UCSD-AML1 (cell line): ENCODE results near the gene LPIN2.

ENCODE experiments used
- DNase-seq: peaks from one replicate; lab custom pipeline; 2025; ENCODE audit not compliant: unreplicated experiment; lab: John Stamatoyannopoulos, UW

Gene LPIN2

DNA sequence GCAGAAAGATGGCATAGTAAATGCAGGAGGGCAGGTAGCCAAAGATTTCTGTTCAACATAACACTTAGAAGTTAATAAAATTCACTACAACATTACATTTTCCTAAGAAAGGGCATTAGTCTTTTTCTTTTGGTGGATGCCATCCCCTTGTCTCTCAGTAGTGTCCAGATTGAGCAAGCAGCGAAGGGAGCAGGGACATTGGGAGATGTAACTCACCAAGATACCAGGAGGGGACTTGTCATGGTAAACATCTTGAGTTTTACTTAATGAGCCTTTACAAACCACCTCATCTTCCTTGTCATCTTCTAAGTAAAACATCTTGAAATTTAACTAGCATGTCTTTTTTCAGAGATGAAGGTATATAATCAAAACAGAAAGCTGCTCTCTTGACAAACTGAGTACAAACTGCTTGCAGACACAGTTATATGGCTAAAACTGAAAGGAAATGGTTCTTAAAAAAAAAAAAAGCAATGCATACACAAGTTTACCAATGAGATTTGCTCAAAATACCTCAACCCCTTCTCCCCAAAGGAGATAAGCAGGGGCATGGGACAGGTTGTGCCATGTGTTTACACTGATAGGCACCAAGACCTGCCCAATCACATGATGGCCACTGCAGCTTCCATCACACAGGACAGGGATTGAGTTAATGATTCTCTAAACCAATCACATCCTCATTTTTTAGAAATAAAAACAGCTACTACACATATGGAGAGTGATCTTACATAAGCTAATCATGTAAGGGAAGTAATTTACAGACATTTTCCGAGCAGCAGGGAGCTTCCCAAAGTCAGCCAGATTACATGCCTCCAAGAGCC, 30.3 kb downstream of the LPIN2 start:
- DNase-seq: no peak

DNA sequence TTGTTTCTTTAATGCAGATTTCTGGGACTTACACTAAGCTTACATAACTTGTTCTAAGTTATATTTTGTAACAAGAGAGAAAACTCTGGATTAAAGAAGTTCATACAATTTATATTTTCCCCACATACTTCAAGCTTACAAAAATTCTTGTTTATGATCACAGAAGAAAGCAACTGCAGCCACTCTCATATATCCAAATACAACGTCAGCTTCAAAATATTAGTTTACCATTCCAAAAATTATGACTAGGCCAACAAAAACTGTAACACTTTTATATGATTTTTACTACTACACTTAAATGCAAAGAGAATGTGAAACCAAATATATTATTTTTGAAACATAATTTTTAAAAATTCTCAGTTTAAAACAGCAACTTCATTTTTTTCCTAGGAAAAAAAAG, 30.9 kb downstream of the LPIN2 start:
- no peak for DNase-seq

- DNase-seq: no peak
These were observed 31.7 kb downstream of the LPIN2 start for GRCh38 chr18:2981212-2981728.

DNA sequence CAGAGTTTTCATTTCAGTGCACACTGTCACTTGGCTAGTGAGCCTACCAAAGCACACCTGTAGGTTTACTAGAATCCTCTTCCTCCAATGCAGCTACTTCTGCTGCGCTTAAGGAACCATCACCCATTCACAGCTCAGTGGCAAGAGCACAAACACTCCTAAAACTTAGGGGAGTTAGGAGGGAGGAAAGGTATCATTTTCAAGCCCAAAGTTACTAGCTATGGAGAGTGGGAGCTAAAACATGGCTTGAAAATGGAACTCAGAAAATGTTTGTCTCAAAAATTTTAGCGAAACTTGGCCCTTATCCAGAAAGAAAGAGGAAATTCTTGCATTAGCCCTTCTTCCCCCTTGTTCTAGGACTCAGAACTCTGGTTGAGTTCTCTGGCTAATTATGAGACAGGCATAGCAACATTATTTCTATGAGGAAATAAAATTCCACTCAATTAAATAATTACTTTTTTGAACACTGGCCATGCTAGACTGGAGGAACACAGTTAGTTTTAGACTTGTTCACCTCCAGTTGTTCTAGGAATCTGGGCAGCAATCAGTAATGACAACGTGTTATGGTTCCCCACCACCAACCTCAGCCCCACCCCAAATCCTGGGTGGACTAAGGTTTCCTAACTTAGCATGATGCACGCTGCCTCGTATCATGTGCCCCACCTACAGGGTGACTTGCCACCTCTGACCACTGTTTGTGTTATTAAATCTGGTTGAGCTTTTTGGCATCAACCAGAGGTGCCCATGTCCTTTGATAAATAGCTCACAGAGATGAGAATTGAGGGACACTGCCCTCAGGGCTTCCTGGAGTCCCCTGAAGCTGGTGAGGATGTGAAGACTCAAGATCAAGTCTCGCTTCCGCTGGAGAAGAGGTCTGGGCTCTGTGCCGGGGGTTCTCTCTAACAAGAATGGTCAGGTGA, 32.8 kb downstream of the LPIN2 start:
- no peak for DNase-seq

DNA sequence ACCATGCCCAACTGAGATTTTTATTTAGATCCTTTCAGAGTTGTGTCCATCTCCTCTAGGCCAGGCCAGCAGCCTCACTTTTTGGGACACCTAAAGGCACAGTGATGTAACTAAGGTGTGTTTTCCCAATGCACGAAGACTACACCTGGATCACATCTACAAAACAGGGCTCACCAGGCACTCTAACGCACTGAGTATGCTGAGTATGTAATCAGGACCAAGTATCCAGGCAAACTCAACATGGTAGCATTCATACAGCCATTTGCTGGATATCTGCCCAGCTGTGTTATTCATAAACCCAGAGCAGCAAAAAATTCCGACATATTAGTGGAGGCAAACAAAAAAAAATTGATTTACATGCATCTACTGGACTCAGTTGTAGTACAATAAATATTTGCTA, 33.8 kb downstream of the LPIN2 start:
- DNase-seq: no peak

DNA sequence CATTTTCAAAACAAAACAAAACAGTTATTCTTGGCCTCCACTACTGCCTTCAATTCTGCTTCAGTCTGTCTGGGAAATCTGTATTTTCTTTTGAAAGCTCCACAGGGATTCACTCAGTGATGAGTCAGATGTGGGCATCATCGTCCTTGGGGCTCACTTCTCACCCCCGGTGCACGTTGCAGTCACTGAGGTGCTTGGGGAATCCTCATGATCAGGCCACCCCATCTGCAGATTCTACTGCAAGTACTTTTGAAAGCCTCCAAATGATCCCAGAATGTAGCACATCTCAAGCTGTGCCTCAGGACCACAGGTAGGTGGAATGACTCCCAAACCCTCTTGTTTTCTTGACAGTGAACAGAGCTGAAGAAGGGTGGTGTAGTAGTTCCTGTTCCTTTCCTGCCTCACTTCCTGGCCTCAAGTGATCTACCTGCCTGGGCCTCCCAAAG, 34.3 kb downstream of the LPIN2 start:
- DNase-seq: no peak

GRCh38 chr18:2978208-2978607, 34.7 kb downstream of the LPIN2 start:
- DNase-seq: no peak

- no peak for DNase-seq
These were observed 36.5 kb downstream of the LPIN2 start for GRCh38 chr18:2976218-2977132.

DNA sequence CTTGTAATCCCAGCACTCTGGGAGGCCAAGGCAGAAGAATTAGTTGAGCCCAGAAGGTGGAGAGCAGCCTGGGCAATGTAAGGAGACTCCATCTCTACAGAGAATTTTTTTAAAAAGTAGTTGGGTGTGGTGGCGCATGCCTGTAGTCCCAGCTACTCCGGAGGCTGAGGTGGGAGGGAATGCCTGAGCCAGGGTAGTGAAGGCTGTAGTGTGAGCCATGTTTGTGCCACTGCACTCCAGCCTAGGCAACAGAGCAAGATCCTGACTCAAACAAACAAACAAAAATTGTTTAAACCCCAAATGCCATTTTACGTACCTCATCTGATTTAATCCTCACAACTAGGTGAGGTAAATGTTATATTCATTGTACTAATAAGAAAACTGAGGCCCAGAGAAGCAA, 38.2 kb downstream of the LPIN2 start:
- no peak for DNase-seq

DNA sequence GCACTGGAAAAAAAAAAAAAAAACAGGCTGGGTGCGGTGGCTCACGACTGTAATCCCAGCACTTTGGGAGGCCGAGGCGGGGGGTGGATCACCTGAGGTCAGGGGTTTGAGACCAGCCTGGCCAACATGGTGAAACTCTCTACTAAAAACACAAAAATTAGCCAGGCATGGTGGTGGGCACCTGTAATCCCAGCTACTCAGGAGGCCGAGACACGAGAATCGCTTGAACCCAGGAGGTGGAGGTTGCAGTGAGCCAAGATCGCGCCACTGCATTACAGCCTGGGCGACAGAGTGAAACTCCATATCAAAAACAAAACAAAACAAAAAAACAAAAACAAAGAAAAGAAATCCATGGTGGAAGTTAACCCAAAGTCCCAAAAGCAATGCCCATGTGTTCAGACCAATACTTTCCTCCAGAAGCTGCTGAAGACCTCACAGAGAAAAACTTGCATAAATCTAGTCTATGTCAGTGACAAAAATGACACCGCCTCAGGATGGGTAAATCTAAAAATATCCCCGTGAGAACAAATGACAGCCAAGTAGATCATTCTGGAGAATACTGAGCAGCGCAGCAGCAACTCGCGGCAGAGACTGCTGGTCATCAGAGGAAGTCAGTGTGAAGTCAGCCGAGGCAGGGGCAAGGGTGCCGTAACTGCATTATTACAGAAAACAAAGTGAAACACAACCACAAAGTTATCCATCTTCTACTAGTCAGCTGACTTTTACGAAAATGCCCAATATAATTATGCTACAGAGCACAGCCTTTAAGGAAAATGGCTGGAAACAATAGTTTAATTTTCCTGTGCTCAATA, 41.0 kb downstream of the LPIN2 start:
- peak; percentile 39 for DNase-seq

DNA sequence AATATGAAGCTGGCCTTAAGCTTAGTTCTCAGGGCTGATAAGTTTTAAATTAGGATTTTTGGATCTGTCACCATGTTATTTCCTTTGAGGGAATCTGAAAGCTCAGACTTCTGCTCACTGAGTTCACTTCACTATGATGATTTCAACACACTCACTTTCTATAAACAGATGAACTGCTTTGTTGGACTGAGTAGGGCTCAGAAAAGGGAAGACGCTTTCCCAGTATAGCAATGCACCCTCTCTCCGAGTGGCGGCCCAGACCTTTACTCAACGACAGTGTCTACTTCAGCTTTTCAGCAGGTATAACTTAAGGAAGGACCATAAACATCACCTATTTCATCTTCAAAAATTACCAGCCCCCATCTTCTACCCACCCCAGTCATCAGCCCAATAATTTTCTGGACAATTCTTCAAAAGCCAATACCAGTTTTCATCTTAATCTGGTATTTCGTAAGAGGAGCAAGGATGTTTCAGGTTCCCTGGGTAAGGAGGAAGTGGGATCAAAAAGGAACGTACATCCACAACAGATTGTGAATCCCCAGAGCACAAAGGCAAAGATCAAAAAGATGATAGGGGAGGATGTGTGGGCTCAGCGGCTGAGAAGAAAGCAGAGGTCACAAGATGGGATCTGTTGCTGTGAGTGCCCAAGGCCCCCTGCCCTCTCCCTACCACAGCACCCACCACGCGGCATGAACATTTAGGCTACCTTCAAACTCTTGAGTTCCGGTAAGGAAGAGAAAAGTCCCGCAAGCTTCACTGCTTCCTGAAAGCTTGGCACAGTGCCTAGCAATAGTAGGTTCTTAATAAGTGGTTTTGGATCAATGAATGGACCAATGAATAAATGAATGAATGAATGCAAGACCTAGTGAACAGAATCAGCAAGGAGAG, 41.9 kb downstream of the LPIN2 start:
- DNase-seq: peak; percentile 28

- no peak for DNase-seq
These were observed 42.6 kb downstream of the LPIN2 start for GRCh38 chr18:2970344-2970743.

- no peak for DNase-seq
These were observed 43.2 kb downstream of the LPIN2 start for GRCh38 chr18:2969695-2970094.

GRCh38 chr18:2968606-2969005, 44.3 kb downstream of the LPIN2 start:
- DNase-seq: no peak

DNA sequence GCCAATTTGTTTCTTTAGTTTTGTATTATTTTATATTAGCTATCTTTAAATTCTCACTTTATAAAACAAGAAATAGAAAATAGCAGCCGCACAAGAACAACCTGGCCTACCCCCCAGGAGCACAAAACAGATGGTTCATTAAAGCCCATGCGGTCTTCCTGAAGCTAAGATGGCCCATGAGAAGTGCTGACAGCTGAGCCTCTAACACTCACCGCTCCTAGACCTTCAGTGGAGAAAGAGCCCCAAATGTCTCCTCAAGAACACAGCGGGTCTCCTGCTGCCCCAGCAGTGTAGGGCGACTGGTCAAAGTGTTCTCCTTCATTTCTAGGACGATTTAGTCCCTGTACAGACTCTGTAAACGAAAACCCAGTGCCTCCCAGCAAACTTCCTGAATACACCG, 45.1 kb downstream of the LPIN2 start:
- no peak for DNase-seq

DNA sequence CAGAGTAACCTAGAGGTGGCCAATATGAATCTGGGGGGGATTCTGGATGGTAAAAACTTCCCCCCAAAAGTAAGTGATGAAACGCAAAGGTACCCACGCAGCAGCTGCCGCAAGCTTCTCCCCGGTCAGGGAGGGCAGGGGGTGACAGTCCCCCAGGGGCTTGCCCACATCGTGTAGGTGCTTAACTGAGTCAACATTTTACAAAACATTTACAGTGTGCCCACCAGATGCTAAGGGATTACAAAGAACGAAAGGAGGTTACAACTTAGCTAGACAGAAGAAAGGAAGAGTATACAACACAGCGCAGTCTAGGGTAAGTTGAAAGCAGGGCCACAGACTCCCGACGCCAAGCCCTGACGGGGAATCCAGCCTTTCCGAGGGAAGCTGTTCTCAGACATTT, 45.6 kb downstream of the LPIN2 start:
- DNase-seq: no peak

DNA sequence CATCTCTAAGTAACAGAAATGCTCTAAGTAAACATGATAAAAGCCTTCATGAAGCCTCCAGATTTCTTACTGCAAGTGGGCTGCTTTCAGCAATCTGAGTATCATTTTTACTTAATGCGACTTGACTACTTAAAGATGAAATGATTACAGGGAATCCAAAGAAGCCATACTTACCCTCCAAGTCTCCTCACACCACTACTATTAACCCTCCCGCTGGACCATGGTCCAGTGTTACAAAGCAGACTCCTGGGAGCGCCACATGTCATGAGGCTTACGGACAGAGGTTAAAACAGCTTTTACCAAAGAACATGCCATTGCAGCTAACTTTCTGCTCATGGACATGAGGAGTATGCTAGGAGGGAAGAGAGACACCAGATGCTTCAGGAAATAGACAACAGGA, 46.4 kb downstream of the LPIN2 start:
- no peak for DNase-seq

DNA sequence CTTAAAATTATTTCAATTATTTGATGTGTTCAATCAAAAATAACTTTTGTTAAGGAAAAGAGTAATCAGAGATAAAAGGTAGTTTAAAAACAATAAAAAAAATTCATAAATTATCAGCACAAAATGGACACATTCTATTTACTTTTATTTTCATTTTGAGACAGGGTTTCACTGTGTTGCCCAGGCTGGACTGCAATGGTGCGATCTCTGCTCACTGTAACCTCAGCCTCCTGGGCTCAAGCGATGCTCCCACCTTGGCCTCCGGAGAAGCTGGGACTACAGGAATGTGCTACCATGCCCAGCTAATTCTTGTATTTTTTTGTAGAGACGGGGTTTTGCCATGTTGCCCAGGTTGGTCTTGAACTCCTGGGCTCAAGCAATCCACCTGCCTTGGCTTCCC, 47.1 kb downstream of the LPIN2 start:
- DNase-seq: no peak
